ENCODE measurements around the gene METTL16. TPM values are rescaled to one million over a fixed set of nuclear protein-coding genes. Genes with fewer than 3 reads are reported as not detected.
A peak's percentile ranks its signal among the peaks of the same experiment; 100 is the strongest.

The METTL16 gene
- total RNA-seq, 1 experiment from 2014 or later, result 37.6 TPM

- Histone ChIP-seq H3K27me3 (ENCODE audit: insufficient read depth, low read length) (no peaks in the 10 kb centered on the region), H3K4me3 (replicated peaks in 1 of 2; ENCODE audit: low read depth in 1 of 2, low read length in 2 of 2) (no peak overlapping the region), H3K4me1 (ENCODE audit: control insufficient read depth in 1 of 2, insufficient read depth in 2 of 2, low read length in 2 of 2) (peaks cover 0 to 5% of the 10 kb centered on the region in 2 experiments; a peak in 2 of 4 replicates), H4K20me1 (ENCODE audit: insufficient read depth) (no peaks in the 10 kb centered on the region), H3K79me2 (ENCODE audit: insufficient read depth, low read length) (0 out of 2 replicates have a peak, but pooled peaks cover 4% of the 10 kb centered on the region), H3K9ac (ENCODE audit: low read length) (no peak overlapping the region), H3K9me3 (ENCODE audit: control insufficient read depth in 1 of 2, insufficient read depth in 1 of 2, low read depth in 1 of 2, low read length in 2 of 2) (no peaks in the 10 kb centered on the region), H3K27ac (ENCODE audit: low read depth, low read length) (no peak overlapping the region), H2AFZ (ENCODE audit: low read depth, low read length, poor library complexity, severe bottlenecking) (no peak overlapping the region), H3K36me3 (ENCODE audit: control insufficient read depth in 1 of 2, insufficient read depth in 2 of 2, low read length in 2 of 2) (peaks cover 9 to 15% of the 10 kb centered on the region in 2 experiments; a peak in 2 of 4 replicates), H3K4me2 (ENCODE audit: low read length) (no peak overlapping the region), H3K9me2 (ENCODE audit: insufficient read depth) (no peaks in the 10 kb centered on the region)
- intact Hi-C loops (cut with micrococcal nuclease), result loop anchor here (10.0 kb wide), 1 partner anchor 255 kb away; no protein-coding TSS in a partner anchor
- BruUV-seq (replicated peaks), result TSS peak; percentile 34
- POLR2A ChIA-PET, result no interaction called here
- TF ChIP-seq MAX (IDR thresholded peaks at IDR 0.05) (no peak), SIN3A (IDR thresholded peaks at IDR 0.05; ENCODE audit: low read depth) (no peak), POLR2AphosphoS5 (IDR thresholded peaks at IDR 0.05; ENCODE audit: low read depth, low read length) (no peak), TCF7L2 (IDR thresholded peaks at IDR 0.05; ENCODE audit: borderline replicate concordance, extremely low read depth, insufficient read depth, insufficient read length) (no peak), CEBPB (IDR thresholded peaks at IDR 0.05; ENCODE audit: low read depth) (no peak), ZBTB33 (IDR thresholded peaks at IDR 0.05; ENCODE audit: extremely low read depth, insufficient replicate concordance, low read length) (no peak), CBX3 (IDR thresholded peaks at IDR 0.05; ENCODE audit: low read depth) (no peak), REST (IDR thresholded peaks at IDR 0.05; ENCODE audit: low read depth) (no peak), RAD21 (IDR thresholded peaks at IDR 0.05; ENCODE audit: low read depth) (no peak), EZH2 (IDR thresholded peaks at IDR 0.05) (no peak), EGR1 (IDR thresholded peaks at IDR 0.05; ENCODE audit: low read depth) (no peak), YY1 (IDR thresholded peaks at IDR 0.05; ENCODE audit: extremely low read depth, insufficient replicate concordance, low read depth, low read length) (no peak), JUND (IDR thresholded peaks at IDR 0.05) (no peak), POLR2A (IDR thresholded peaks at IDR 0.05; ENCODE audit: borderline replicate concordance, extremely low read depth, insufficient read depth, insufficient read length) (no peak), ELF1 (IDR thresholded peaks at IDR 0.05; ENCODE audit: borderline replicate concordance, low read depth) (no peak), EZH2phosphoT487 (IDR thresholded peaks at IDR 0.05; ENCODE audit: borderline replicate concordance) (no peak), SRF (IDR thresholded peaks at IDR 0.05; ENCODE audit: low read depth) (no peak)
- CTCF ChIA-PET, result interaction anchor here (6.0 kb wide), 1 partner anchor 37 kb away, joined by 351 read pairs; no protein-coding TSS in a partner anchor
- no peak for DNase-seq (ENCODE audit: low read depth, low spot score)
- ATAC-seq, result no peak
- RAD21 ChIA-PET (ENCODE audit: low non-redundant PET in 1 of 2, low total read pairs in 2 of 2, uncharacterized antibody in 2 of 2, unreplicated experiment in 2 of 2), result no interaction called here
These were observed 91.5 kb downstream of the METTL16 start for GRCh38 chr17:2420176-2420575.

Measured in HCT116 (cell line).